ENCODE results near the gene FAM53B.
A peak's percentile ranks its signal among the peaks of the same experiment; 100 is the strongest.

The FAM53B gene

DNA sequence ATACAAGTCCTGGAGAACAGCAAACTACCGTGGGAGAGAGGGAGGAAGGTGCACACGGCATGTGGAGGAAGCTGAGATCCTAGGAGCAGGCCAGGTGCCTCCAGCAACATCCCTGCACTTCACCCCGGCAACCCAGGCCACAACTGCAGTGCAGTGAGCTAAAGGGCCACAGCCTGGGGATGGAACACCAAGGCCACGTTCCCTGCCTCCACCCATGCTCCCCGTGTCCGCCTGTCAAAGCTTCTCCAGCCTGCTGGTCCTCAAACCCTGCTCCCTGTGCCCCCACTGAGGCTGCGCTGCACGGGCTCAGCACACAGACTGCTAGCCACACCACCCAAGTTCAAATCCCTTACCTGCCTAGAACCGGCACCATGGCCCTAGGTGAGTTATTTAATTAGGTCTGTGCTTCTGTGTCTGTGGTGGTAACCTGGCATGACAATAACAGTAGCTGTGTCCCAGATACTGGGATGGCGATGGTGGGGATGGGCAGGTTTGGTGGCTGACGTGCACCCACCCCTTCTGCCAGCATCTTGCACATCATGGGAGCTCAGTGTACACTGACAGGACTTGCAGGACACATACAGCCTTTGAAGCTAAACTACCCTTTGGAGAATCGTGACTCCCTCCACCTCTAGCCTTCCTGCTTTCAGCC lies 85.5 kb downstream of the FAM53B start:
- DNase-seq: no peak

DNA sequence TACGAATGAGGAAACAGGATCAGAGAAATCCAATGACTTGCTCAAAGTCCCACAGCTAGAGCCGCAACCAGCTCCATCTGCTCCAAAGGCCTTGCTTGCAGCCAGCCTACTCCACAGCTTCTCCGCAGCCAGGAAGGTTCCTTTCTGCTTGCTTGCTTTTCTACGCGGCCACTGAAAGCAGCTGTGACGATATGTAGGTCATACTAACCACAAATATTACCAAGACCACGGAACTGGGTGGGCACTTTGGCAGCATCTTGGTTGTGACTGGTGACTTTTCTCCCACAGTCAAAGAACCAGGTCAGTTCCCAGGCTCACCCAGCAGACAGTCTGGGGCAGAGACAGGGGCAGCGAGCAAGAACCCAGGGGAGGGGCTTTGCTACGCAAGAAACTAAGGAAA lies 86.4 kb downstream of the FAM53B start:
- no peak for DNase-seq

DNA sequence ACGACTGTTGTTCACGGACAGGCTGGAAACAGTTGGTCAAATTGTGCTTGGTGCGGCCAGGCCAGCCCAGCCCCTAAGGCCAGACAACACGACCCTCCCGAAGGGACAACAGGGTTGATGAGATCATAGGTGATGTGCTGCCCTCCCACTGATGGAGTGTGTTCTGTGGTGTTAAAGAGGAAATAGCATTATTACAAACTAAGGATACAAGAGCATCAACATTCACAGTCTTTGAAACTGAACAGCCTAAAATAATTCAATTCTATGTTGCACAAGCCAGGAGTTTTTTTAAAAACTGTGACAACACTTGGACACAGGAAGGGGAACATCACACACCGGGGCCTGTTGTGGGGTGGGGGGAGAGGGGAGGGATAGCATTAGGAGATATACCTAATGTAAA lies 87.6 kb downstream of the FAM53B start:
- no peak for DNase-seq

DNA sequence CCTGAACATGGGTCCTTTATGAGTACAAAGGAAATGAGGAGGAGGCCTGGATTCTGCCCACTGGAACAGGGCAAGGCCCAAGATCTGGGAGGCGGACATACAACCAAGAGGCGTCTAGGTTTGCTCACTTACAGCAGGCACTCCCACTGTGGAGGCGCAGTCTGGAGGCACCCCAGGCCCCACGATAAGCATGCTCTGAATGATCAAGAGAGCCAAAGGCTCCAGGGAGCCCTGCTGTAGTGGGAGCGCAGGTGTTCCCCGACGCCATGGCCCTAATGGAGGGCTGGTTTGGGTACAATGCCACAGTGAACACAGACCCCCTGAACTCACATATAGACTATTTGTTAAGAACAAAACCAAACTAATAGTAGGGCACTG lies 88.1 kb downstream of the FAM53B start:
- no peak for DNase-seq

DNA sequence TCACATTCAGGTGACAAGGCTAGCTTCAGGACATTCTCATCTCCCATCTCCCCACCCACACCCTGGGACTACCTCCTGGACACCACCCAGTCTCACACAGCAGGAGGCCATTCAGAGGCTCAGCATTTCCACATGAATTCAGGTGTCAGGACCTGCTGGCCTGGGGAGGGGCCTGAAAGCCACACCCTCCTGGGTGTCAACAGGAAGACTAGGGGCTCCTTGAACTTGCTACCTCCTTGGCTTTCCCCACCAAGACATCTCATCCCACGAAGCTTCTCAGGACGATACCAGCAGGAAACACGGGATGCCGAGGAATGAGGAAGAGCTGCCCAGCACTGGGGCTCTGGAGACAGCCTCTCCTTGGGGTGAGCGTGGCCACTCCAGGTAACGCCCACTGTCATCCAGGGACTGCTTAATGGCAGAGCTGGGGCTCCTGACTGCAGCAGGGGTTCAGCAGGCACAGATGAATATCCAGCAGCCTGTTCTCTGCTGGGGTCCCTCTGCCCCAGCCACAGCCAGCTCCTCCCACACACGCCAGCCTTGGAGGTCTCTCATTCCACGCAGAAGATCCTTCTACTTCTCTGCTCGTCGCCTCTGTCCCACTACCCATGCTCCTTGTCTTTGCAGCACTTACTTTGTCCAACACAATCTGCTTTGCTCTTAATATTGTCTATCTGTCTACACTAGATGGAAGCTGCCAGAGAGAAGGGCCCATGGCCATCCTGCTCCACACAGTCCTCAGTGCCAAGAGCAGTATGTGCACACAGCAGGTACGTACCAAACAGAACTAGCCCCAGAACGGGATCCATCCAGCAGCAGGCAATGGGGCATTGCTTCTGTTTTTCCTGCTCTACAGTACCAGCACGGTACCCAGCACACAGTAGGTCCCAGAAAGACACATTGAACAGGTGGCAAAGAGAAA lies 88.7 kb downstream of the FAM53B start:
- no peak for DNase-seq

DNA sequence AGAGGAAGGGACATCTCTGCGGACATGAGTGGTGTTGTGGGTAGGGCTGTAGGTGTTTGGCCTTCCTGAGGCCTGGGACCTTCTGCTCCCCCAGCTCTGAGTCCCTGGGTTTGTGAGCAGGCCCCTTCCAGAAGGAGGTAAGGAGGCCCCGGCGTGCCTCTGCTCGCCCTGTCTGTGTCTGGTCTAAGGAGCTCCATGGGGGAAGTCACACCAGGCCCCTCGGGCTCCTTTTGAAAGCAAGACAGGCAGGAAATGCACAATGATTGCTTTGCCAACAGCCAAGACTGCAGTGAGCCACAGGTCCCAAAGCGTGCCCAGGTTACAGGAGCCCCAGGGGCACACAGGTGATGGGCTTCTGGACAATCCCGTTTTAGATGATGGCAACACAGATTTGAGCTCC lies 89.5 kb downstream of the FAM53B start:
- no peak for DNase-seq

DNA sequence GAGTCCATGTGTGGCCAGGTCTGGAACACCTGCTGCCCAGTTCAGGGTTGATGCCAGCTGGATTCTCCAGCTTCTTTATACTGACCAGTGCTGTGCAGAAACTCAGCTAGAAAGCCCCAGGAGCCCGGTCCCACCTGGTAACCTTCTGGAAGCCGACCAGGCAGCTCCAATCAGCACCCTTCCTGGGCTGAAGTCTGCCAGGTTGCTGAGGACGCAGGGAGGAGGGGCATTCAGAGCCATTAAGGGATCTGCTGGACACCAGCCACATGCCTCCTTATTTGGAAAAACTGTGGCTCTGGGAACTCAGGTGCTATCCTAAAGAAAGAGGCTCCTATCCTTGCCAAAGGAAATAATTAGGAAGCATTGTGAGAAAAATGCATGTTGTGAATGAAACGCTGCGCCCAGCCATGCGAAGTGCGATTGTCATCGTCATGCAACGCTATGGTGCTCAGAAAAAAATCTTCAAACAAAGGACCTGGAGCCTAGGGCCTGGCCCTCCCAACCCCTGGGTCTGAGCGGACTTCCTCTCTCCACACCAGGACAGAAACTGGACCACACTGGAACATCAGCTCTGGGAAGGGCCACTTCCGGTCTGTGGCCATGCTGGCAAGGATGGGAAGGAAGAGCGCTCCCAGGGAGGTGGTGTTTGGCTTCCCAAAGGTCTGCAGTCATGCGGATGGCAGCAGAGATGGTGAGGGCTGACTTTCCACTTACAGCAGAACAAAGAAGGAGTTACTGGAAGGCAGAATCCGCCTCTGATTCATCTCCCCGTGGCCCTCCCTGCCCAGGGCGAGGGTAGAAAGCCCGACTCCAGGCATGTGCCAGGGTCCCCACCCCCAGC lies 90.1 kb downstream of the FAM53B start:
- DNase-seq: no peak

DNA sequence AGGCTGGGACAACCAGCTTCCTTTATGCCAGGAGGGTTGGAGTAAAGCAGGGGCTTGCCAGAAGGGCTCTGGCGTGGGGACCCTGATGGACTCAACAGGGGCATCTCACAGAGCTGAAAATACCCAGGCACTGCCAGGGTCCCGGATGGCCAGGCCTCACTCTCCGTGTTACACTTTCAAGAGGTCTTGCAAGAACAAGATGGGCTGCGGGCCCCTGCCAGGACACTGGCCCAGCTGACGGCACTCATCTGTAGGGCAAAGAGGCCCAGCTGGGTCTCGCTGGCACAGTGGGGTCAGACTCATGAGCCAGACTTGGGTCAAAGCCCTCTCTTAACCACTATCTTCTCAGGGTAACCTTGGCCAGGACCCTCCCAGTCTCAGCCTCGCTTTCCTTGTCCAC lies 90.9 kb downstream of the FAM53B start:
- no peak for DNase-seq

DNA sequence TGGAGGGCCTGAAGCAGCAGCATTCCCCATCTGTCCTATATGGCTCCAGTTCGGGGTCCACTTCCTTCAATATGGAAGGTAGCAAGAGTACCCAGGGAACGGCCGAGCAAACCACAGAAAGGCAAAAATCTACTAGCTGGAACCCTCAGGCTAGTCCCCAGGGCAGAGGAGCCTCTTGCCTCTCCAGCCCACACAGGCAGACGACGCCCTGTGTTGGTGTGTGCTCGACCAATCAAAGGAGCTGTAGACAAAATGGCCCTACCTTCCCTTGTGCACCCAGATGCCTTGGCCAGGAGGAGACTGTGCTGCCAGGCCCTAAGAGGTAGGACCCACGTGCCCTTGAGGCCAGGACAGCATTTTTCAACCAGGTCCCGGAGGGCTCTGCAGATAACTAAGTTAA lies 91.5 kb downstream of the FAM53B start:
- no peak for DNase-seq

DNA sequence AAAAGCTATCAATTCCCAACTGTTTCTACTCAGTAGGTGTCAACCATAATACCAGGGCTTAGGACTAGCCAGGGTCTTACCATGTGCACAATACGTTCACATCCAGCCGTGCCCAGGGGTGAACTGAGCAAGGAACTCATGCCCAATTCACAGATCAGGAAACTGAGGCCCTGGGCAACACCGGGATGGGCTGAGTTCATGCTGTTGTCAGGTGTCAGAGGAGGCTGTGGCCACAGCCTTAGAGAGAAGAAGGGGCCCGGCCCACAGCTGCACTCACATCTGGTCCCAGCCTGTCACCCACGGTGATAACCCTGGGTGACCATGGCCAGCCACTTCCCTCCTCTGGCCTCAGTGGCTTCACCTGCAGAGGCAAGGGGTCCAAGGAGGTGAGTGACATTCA lies 92.0 kb downstream of the FAM53B start:
- no peak for DNase-seq

DNA sequence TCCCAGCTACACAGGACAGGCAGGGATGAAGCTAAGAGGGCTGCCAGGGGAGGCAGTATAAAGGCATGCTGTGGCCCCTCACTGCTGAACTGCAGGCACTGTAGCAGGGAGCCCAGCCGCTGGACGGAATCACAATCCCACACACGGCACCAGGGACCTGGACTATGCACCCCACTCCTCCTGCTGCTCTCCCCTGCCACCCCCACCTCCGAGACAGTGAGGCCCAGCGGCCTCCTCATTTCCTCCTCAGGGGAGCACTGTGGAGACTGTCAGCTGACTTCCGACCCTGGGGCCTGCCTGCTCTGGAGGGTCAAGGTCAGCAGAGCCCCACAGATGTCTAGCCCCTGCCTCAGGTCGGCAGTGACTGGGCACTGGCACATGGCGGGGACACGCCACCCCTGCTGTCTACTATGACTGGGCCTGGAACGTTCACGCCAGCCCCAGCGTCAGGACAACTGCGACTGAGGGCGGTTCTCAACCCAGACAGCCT lies 92.7 kb downstream of the FAM53B start:
- no peak for DNase-seq

DNA sequence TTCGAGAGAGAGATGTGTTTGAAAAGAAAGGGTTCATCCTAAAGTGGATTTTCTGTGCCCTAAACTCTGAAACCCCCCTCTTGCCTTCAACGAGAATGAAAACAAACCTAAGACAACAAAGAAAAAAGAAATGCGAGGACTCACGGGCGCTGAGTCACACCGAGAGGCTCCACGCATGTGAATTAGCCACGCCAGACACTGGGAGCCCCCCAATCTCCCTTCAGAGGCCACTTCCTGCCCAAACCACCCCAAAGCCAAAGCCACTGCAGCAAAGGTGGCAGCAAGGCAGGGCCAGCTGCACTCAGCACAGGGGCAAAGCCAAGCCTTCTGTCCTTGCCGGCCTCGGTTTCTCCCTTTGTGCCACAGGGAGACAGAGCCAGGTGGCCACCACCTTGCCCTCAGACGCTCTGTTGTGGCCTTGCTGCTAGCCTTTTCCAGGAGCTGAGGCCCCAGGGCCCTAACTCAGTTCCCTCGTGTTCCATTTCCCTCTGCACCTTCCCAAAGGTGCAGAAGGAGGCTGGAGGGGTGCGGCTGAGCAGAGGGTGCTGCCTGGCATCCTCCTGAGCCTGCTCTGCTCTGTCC lies 93.3 kb downstream of the FAM53B start:
- DNase-seq: no peak

DNA sequence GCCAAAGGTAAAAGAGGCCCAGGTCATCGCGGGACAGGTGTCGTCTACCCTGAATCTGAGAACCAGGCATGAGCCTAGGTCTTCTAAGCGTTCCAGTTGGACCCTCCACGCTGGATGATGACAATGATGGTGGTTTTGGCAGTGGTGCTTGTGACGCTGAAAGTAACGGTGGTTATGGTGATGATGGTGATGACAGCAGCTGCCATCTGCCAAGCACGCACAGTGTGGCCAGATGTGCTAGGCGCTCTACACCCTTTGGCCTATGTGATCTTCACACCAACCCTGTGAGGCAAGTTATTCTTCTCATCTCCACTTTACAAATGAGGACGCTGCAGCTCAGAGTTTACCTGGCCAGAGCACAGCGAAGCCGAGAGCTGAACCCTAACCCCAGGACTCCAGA lies 93.9 kb downstream of the FAM53B start:
- DNase-seq: no peak

DNA sequence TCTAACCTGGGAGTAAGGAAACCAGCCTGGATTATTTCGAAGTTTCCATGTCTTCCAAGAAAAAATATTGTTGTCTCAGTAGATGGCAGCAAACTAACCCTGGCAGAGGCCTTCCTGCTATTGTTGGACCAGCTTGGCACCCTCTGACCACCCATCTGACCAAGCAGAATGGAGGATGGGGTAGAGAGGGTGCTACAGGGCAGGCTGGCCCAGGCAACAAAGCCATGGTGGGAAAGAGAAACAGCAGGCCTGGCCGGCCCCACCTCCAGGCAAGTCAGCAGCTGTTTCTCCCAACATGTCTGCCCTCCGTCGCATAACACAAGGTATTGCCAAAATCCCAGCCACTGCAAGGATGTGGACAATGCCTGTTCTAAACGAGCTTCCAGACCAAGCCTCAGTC lies 95.0 kb downstream of the FAM53B start:
- DNase-seq: no peak

DNA sequence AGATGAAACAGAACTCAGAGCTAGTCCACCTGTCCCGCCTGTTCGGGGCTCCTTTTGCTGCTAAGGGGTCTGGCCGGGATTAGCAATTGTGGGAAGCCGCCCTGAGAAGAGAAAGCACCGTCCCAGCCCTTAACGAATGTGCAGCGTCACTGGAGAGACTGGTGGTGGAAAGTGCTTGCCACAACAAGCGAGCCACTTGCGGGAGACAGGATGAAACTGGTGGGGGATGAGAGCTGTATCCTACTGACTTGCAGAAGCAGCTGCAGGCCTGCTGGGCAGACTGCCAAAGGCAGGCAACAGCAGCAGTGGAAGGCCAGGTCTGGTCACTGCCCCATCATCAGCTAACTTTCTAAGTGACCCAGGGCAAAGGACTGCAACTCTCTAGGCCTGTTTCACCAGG lies 95.4 kb downstream of the FAM53B start:
- DNase-seq: no peak

DNA sequence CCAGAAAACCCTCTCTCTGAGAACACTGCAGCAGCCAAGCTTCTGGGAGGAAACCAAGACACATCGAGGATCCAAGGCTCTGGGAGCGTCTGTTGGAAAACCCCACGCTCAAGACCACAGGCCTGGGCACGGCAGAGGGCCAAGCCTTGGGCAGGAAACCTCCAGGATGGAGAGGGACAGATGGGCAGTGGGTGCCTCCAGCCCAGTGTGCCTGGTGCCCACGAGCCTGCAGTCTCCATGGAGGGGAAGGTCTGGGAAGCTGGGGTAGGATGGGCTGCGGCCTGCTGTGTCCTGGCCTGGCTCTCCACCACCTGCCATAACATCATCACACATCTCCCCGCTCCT lies 96.1 kb downstream of the FAM53B start:
- DNase-seq: no peak

DNA sequence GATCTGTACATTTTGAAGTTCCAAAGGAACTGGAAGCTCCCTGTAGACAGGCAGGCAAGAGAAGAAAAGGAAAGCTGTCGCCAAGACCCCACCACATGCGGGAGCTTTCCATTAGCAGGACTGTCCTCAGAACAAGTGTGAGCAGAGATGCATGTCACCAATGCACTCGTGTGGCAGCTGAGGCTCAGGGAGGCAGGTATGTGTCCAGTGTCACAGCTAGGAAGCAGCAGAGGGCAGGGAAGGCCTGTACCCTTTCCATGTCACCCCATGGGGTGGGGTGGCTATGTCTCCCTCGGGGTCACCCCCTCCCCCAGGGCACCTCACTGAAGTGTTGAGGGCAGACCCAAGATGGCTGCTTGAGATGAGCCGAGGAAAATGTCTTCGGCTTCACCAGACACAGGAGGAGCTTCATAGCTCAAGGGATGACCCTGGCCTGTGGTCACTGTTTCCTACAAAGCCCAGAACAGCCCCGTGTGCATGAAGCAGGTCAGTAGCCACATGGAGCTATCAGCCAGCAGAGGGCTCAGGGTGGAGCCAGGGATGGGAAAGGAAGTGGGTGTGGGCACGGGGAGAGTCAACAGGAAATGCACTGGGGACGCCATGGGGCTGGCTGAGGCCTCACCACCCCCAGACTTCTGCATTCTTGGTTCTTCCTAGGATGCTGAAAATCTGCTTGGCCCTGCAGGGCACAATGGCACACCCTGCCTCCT lies 96.6 kb downstream of the FAM53B start:
- DNase-seq: peak; percentile 78

DNA sequence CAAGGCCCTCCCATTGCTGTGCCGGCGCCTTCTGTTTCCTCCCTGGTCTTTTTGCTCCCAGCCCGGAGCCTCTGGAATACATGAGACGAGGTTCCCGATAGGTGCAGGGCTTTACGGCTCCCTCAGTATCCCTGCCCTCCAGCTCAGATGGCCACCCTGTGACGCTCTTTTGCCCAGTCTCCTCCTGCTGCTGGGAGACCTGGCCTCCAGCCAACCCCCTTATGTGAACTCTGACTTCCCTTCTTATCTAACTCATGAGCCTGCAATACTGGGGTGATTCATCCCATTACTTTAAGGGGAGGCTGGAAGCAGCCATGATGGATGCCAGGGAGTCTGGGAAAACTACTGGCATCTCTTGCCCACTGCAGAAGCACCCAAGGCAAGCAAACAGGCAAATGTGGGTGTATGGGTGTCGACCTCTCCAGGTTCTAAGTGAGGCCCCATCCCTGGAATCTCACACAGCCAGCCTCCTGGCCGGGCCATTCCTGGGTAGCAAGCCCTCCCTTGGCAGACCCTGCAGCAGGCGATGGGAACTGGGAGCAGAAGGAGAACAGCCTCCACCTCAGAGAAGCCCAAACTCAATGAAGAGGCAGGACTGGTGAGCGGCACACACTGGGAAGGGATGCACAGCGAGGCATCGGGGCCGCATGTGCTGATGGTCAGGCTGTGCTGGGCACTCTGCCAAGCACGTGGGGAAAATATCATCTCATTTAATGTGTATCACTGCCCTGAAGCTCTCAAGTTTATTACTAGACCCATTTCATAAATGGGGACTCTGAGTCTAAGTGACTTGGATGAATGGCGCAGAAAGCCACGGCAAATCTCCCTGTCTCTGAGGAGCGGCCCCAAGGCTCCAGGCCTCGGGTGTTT lies 97.5 kb downstream of the FAM53B start:
- DNase-seq: no peak

DNA sequence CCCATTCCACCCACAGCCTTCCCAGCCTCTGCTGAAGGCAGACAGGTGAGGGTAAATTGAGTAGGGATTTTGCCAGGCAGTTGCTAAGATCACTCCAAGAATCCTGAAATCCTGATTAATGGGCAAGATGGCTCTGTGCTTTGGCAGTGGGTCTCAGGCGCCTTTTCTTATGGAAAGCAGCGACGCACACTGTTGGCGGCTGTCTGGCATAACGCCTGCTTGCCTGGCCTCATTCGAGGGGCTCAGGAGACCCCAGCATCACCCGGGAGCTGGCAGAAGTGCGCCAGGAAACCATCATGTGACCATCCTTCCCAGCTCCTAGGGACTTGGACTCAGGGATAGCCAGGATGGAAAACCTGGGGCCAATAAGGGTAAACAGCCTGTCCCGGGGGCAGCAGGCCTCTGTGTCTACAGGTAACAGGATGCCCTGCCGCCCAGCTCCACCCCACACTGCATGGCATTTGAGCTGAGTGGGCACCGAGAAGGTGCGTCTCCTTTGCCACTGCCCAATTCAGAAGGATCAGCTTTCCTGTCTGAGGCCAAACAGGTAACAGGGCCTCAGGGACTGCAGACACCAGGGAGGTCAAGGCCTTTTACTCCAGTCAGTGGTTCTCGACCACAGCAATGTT lies 98.6 kb downstream of the FAM53B start:
- DNase-seq: no peak

DNA sequence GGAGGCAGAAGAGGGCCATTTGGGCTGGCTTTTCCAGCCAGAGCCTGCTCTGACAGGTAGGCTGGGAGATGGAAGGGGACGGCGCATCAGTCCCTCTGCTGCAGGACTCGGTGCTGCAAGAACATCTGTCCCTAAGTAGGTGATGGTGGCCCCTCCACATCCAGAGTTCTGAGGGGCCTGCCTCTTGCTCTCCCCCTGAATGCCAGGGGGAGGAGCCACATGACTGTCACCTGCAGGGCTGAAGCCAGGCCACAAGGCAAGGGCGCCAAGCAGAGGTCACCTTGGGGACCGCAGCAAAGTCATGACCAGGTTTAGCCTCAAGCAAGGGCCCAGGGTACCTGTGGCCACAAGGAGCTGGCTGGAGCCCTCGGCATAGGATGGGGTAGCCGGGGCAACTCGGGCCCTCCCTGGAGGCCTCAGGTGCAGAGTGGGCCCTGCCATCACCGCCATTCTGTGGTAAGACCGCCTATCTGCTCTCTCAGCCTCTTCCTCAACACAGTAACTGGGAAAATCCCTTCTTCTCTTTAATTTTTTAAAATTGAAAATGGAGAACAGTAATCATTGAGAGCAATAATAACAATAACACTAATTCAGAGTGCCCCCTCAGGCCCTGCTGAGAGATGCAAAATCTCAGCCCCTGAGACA lies 99.3 kb downstream of the FAM53B start:
- DNase-seq: no peak

DNA sequence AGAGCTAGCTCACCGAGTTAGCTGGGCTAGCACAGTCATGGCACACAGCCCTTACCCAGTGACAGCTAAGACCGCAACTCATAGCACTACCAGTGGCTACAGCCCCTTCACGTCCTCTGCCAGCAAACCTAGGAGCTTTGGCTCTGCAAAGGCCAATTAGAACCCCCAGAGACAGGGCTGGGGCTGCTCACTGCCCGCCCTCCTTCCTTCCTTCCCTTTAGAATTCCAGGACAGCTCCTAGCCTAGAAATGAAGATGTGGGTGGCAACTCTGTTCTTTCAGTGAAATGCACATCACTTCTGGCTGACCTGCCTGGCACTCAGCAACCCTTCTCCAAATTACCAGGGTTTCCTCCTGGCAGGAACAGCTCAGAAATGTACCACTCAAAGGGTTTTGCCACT lies 99.9 kb downstream of the FAM53B start:
- DNase-seq: no peak

Data from 8988T (cell line).